Jurkat, Clone E6-1 (cell line): ENCODE measurements around the gene REC8. TPM values are rescaled to one million over a fixed set of nuclear protein-coding genes. Genes with fewer than 3 reads are reported as not detected.

Source experiments
- DNase-seq: peaks from one replicate; pipeline ENCODE4 v3.0.0-alpha.2; 2011; ENCODE audit warnings: low read depth, low spot score
- H3K4me3 ChIP-seq: 2 replicates; pipeline ENCODE4 v1.5.1; 2011; ENCODE audit warnings: mild to moderate bottlenecking, low read length, control low read depth, moderate library complexity
- polyA plus RNA-seq: library from polyadenylated mRNA; unstranded; fragments of >200 nt; gene quantifications from one replicate; pipeline ENCODE4 v1.2.1, GENCODE V29; 2012; ENCODE audit warnings: missing spikeins; ENCODE audit not compliant: insufficient read length, insufficient read depth

The REC8 gene
- polyA plus RNA-seq, result 7.3 TPM

GRCh38 chr14:24171422-24172260 lies at the start of gene REC8:
Gene REC8 (plus strand): TSS chr14:24172080. CDS start chr14:24172553, 473 bp downstream.
- DNase-seq, result no peak
- H3K4me3 ChIP-seq, result no peak within 1 kb of the TSS

GRCh38 chr14:24122416-24122815 lies 49.5 kb upstream of the REC8 start:
- H3K4me3 ChIP-seq, result no peak overlapping the region
- DNase-seq, result no peak

GRCh38 chr14:24122898-24123297 lies 49.0 kb upstream of the REC8 start:
- no peak for DNase-seq
- H3K4me3 ChIP-seq, result no peak overlapping the region

- DNase-seq, result no peak
- no peak overlapping the region for H3K4me3 ChIP-seq
Measured at GRCh38 chr14:24123424-24124417, 48.2 kb upstream of the REC8 start.

GRCh38 chr14:24126939-24127338 lies 44.9 kb upstream of the REC8 start:
- no peak overlapping the region for H3K4me3 ChIP-seq
- DNase-seq, result no peak

GRCh38 chr14:24127673-24128072 lies 44.2 kb upstream of the REC8 start:
- no peak for DNase-seq
- no peak overlapping the region for H3K4me3 ChIP-seq

- no peak for DNase-seq
- no peak overlapping the region for H3K4me3 ChIP-seq
Measured at GRCh38 chr14:24129410-24129998, 42.4 kb upstream of the REC8 start.

GRCh38 chr14:24130380-24130716 lies 41.5 kb upstream of the REC8 start, which contains the start of gene FITM1:
Gene FITM1 (plus strand): TSS chr14:24130659. CDS start chr14:24131564, 905 bp downstream.
- no peak for DNase-seq
- H3K4me3 ChIP-seq, result no peak within 1 kb of the TSS

- DNase-seq, result no peak
- H3K4me3 ChIP-seq, result no peak overlapping the region
Measured at GRCh38 chr14:24130717-24131548, 40.9 kb upstream of the REC8 start.

- no peak for DNase-seq
- H3K4me3 ChIP-seq, result no peak overlapping the region
Measured at GRCh38 chr14:24131549-24131966, 40.3 kb upstream of the REC8 start.

GRCh38 chr14:24132061-24132685 lies 39.7 kb upstream of the REC8 start:
- no peak overlapping the region for H3K4me3 ChIP-seq
- no peak for DNase-seq

- no peak for DNase-seq
- no peak overlapping the region for H3K4me3 ChIP-seq
Measured at GRCh38 chr14:24132976-24133375, 38.9 kb upstream of the REC8 start.

- DNase-seq, result no peak
- no peak overlapping the region for H3K4me3 ChIP-seq
Measured at GRCh38 chr14:24133735-24134134, 38.1 kb upstream of the REC8 start.

- H3K4me3 ChIP-seq, result peak overlapping the region; percentile 83
- DNase-seq, result no peak
Measured at GRCh38 chr14:24135584-24135833, 36.4 kb upstream of the REC8 start.

GRCh38 chr14:24135834-24136683 lies 35.8 kb upstream of the REC8 start, which contains the start of gene PSME1:
Gene PSME1 (plus strand): TSS chr14:24136194. CDS start chr14:24136263, 69 bp downstream.
- peak within 1 kb of the TSS; percentile 83 for H3K4me3 ChIP-seq
- peak; percentile 82 for DNase-seq

GRCh38 chr14:24136684-24137528 lies 35.0 kb upstream of the REC8 start:
- DNase-seq, result no peak
- H3K4me3 ChIP-seq, result peak overlapping the region; percentile 83
